Hematopoietic multipotent progenitor cell treated with erythropoietin and hydrocortisone succinate and interleukin-3 and kit ligand, for 8 days (in vitro differentiated cells): ENCODE measurements around the gene JMJD7.
"Not testable (repeated sequence)": the region's sequence is repeated elsewhere in the genome, so short reads cannot be mapped to it uniquely, and the experiment has no call there.

Experiments used
- DNase-seq: peaks from one replicate; pipeline ENCODE4 v3.0.0-alpha.2; 2015

The JMJD7 gene

GRCh38 chr15:41823502-41823901 is 4.4 kb upstream of the JMJD7 start:
- DNase-seq = no peak

- DNase-seq = no peak
Measured at GRCh38 chr15:41824062-41824745, 3.7 kb upstream of the JMJD7 start.

- DNase-seq = no peak
Measured at GRCh38 chr15:41825145-41825544, 2.7 kb upstream of the JMJD7 start.

- no peak for DNase-seq
Measured at GRCh38 chr15:41825572-41826535, 2.0 kb upstream of the JMJD7 start.

- no peak for DNase-seq
Measured at GRCh38 chr15:41827290-41827879, 507 bp upstream of the JMJD7 start.

GRCh38 chr15:41828807-41829141 is 882 bp downstream of the JMJD7 start:
- DNase-seq = peak; percentile 2

GRCh38 chr15:41829959-41830646 is 2.2 kb downstream of the JMJD7 start:
- DNase-seq = no peak

GRCh38 chr15:41831291-41831690 is 3.4 kb downstream of the JMJD7 start:
- DNase-seq = not testable (repeated sequence)

GRCh38 chr15:41832208-41832607 is 4.3 kb downstream of the JMJD7 start:
- DNase-seq = no peak

GRCh38 chr15:41832875-41833274 is 5.0 kb downstream of the JMJD7 start:
- no peak for DNase-seq

GRCh38 chr15:41834096-41834495 is 6.2 kb downstream of the JMJD7 start:
- no peak for DNase-seq

GRCh38 chr15:41836073-41836472 is 8.2 kb downstream of the JMJD7 start:
- DNase-seq = no peak

- DNase-seq = no peak
Measured at GRCh38 chr15:41836713-41837454, 9.0 kb downstream of the JMJD7 start.

GRCh38 chr15:41838400-41838897 is 10.6 kb downstream of the JMJD7 start, which contains the start of gene PLA2G4B:
PLA2G4B (plus strand) TSS chr15:41838847; CDS start chr15:41838914, 67 bp downstream.
- no peak for DNase-seq

GRCh38 chr15:41839781-41840491 is 12.0 kb downstream of the JMJD7 start:
- no peak for DNase-seq

GRCh38 chr15:41840673-41841072 is 12.8 kb downstream of the JMJD7 start:
- DNase-seq = no peak

GRCh38 chr15:41841131-41841530 is 13.2 kb downstream of the JMJD7 start:
- no peak for DNase-seq

GRCh38 chr15:41842229-41842628 is 14.3 kb downstream of the JMJD7 start:
- DNase-seq = no peak

- no peak for DNase-seq
Measured at GRCh38 chr15:41843571-41843970, 15.7 kb downstream of the JMJD7 start.

- DNase-seq = no peak
Measured at GRCh38 chr15:41844814-41845213, 16.9 kb downstream of the JMJD7 start.

GRCh38 chr15:41847206-41847605 is 19.3 kb downstream of the JMJD7 start:
- DNase-seq = no peak
